Transverse colon (tissue), 4 donors: ENCODE measurements around the gene PDZRN3. TPM values are rescaled to one million over a fixed set of nuclear protein-coding genes. Genes with fewer than 3 reads are reported as not detected.

Experiments
- DNase-seq: peaks from one replicate; pipeline ENCODE4 v3.0.0-alpha.2; 2019
- H3K27ac ChIP-seq, 4 donors: fragments of 200-600 bp; sonication (generic); 2 replicates each; pipeline ENCODE4 v1.5.1; 2016 to 2018; ENCODE audit warnings: inconsistent platforms in 4 of 4
- H3K27me3 ChIP-seq: fragments of 200-600 bp; sonication (generic); 2 replicates; pipeline ENCODE4 v1.5.1; 2017; ENCODE audit warnings: inconsistent platforms
- H3K36me3 ChIP-seq, 4 donors: fragments of 200-600 bp; sonication (generic); 2 replicates each; pipeline ENCODE4 v1.5.1; 2017 to 2019; ENCODE audit warnings: inconsistent platforms in 4 of 4
- H3K4me1 ChIP-seq, 4 donors: fragments of 200-600 bp; sonication (generic); 2 replicates each; pipeline ENCODE4 v1.5.1; 2017 to 2020; ENCODE audit warnings: inconsistent platforms in 4 of 4
- H3K4me3 ChIP-seq, 4 donors: fragments of 200-600 bp; sonication (generic); 1 replicate in 1 of 4; 2 replicates in 3 of 4; pipeline versions ENCODE4 v1.5.1 to v1.6.1; 2017 to 2019; ENCODE audit warnings: inconsistent platforms in 4 of 4
- H3K9me3 ChIP-seq, 2 donors: fragments of 200-600 bp; sonication (generic); 2 replicates each; pipeline ENCODE4 v1.5.1; 2017 to 2019; ENCODE audit warnings: inconsistent platforms in 2 of 2
- CTCF ChIP-seq, 5 experiments: fragments of 200-600 bp in 3 of 5; fragments of 450-650 bp in 2 of 5; sonication (generic) in 3 of 5; IDR thresholded peaks; 1 replicate in 2 of 5; 2 replicates in 3 of 5; pipeline ENCODE4 v1.5.1; 2016 to 2017; ENCODE audit warnings: antibody characterized with exemption in 5 of 5, inconsistent platforms in 3 of 5, mild to moderate bottlenecking in 2 of 5, moderate library complexity in 1 of 5
- EP300 ChIP-seq: sonication (generic); formaldehyde crosslinking; IDR thresholded peaks from one replicate; pipeline ENCODE4 v1.6.1; 2017; ENCODE audit warnings: antibody characterized with exemption, low read depth
- POLR2A ChIP-seq: fragments of 450-650 bp; IDR thresholded peaks from one replicate; pipeline ENCODE4 v1.6.1; 2016; ENCODE audit warnings: antibody characterized with exemption, mild to moderate bottlenecking, moderate library complexity
- POLR2AphosphoS5 ChIP-seq, 3 donors: sonication (generic); formaldehyde crosslinking; IDR thresholded peaks; one replicate each; pipeline ENCODE4 v1.6.1; 2016; ENCODE audit warnings: antibody characterized with exemption in 3 of 3
- WGBS, 2 donors: methylation state at CpG; one replicate each; pipeline ENCODE4 v1.1.5; 2018; ENCODE audit warnings: low coverage in 1 of 2; 5-methylcytosine and 5-hydroxymethylcytosine counted together
- in situ Hi-C, 4 donors: fragments of 200-750 bp; cut with MboI; loops; one replicate each; pipeline versions ENCODE4 v1.15.0 to v1.15.1; 2017; ENCODE audit warnings: low sequenced_read_pairs in 3 of 4, low pct_ligation_motif_present in 1 of 4, low pct_unique_long_range_greater_than_20kb in 1 of 4
- intact Hi-C: fragments of 100-400 bp; cut with DNase I; formaldehyde crosslinking; loops from one replicate; pipeline ENCODE4 v1.15.1; 2023; ENCODE audit warnings: low total_unique reads
- total RNA-seq, 4 donors: library from RNA; depleted of rRNA; stranded (reverse); fragments of >200 nt; gene quantifications; one replicate each; pipeline ENCODE4 v1.1.0, GENCODE V29; 2016

PDZRN3 gene
- total RNA-seq, 4 donors from 2014 or later = 31.9 to 191 (median 75.3) TPM

GRCh38 chr3:73419942-73420341 lies 204.8 kb downstream of the PDZRN3 start:
- Histone ChIP-seq H3K4me3 (no peak overlapping the region), H3K27me3 (no peaks in the 10 kb centered on the region), H3K9me3 (no peaks in the 10 kb centered on the region), H3K4me1 (peaks cover 6 to 34% (median 13%) of the 10 kb centered on the region in 4 donors), H3K36me3 (no peaks in the 10 kb centered on the region), H3K27ac (peak overlapping the region; percentile 56 to 81 (median 70))
- TF ChIP-seq POLR2AphosphoS5 (IDR thresholded peaks at IDR 0.05) (no peak), EP300 (no peak), CTCF (IDR thresholded peaks at IDR 0.05) (no peak), POLR2A (no peak)
- 79 to 88% methylated on average over 3 of the region's 3 CpGs for WGBS, 2 donors
- no peak for DNase-seq
- in situ Hi-C loops (no loop called here), intact Hi-C loops (loop anchor here (10.0 kb wide), 1 partner anchor 205 kb away; the partner anchor contains the start of gene PDZRN3)

- Histone ChIP-seq H3K27ac (peak overlapping the region; percentile 56 to 81 (median 70)), H3K27me3 (no peaks in the 10 kb centered on the region), H3K4me3 (no peak overlapping the region), H3K36me3 (no peaks in the 10 kb centered on the region), H3K4me1 (peaks cover 6 to 34% (median 13%) of the 10 kb centered on the region in 4 donors), H3K9me3 (no peaks in the 10 kb centered on the region)
- in situ Hi-C loops (no loop called here), intact Hi-C loops (loop anchor here (10.0 kb wide), 1 partner anchor 206 kb away; the partner anchor contains the start of gene PDZRN3)
- DNase-seq = no peak
- 62 to 63% methylated on average over 12 to 14 of the region's 14 CpGs for WGBS, 2 donors
- peak; percentile 26 to 56 (median 46) for TF ChIP-seq POLR2AphosphoS5 (IDR thresholded peaks at IDR 0.05)
- peak in 3 of 5 experiments; percentile 19 to 25 (median 22) for TF ChIP-seq CTCF (IDR thresholded peaks at IDR 0.05)
- TF ChIP-seq EP300 = no peak
- TF ChIP-seq POLR2A = no peak
Measured at GRCh38 chr3:73419179-73419803, 205.4 kb downstream of the PDZRN3 start.

- H3K36me3 ChIP-seq = no peaks in the 10 kb centered on the region
- intact Hi-C loops = loop anchor here (10.0 kb wide), 1 partner anchor 206 kb away; the partner anchor contains the start of gene PDZRN3
- WGBS, 2 donors = 50 to 54% methylated on average over 3 to 4 of the region's 4 CpGs
- H3K9me3 ChIP-seq = no peaks in the 10 kb centered on the region
- no peaks in the 10 kb centered on the region for H3K27me3 ChIP-seq
- in situ Hi-C loops = no loop called here
- H3K4me1 ChIP-seq = peaks cover 6 to 33% (median 13%) of the 10 kb centered on the region in 4 donors
- TF ChIP-seq POLR2AphosphoS5 (IDR thresholded peaks at IDR 0.05) (no peak), EP300 (no peak), POLR2A (no peak), CTCF (IDR thresholded peaks at IDR 0.05) (no peak)
- H3K4me3 ChIP-seq = no peak overlapping the region
- peak overlapping the region; percentile 56 to 81 (median 70) for H3K27ac ChIP-seq
- DNase-seq = no peak
Measured at GRCh38 chr3:73418681-73419080, 206.1 kb downstream of the PDZRN3 start.

- in situ Hi-C loops = no loop called here
- Histone ChIP-seq H3K4me3 (no peak overlapping the region), H3K9me3 (no peaks in the 10 kb centered on the region), H3K27me3 (no peaks in the 10 kb centered on the region), H3K27ac (no peak overlapping the region), H3K36me3 (no peaks in the 10 kb centered on the region), H3K4me1 (peaks cover 6 to 41% (median 15%) of the 10 kb centered on the region in 4 donors)
- DNase-seq = no peak
- intact Hi-C loops = loop anchor here (10.0 kb wide), 1 partner anchor 210 kb away; the partner anchor contains the start of gene PDZRN3
- 80 to 91% methylated on average over 2 of the region's 2 CpGs for WGBS, 2 donors
- TF ChIP-seq CTCF (IDR thresholded peaks at IDR 0.05) = no peak
- no peak for TF ChIP-seq POLR2AphosphoS5 (IDR thresholded peaks at IDR 0.05)
- TF ChIP-seq EP300 = no peak
- TF ChIP-seq POLR2A = no peak
Measured at GRCh38 chr3:73415118-73415517, 209.6 kb downstream of the PDZRN3 start.
